Activated T-cell treated with anti-CD3 and anti-CD28 coated beads for 48 hours (primary cell): ENCODE measurements around the gene PAN2.
"Not testable (repeated sequence)": the region's sequence is repeated elsewhere in the genome, so short reads cannot be mapped to it uniquely, and the experiment has no call there.

Experiments used
- DNase-seq: peaks from one replicate; pipeline ENCODE4 v3.0.0-alpha.2; 2020; ENCODE audit warnings: low read depth

PAN2 gene

GRCh38 chr12:56346675-56347074 is 12.9 kb upstream of the PAN2 start:
- no peak for DNase-seq

GRCh38 chr12:56342290-56342689 is 8.5 kb upstream of the PAN2 start:
- DNase-seq, result not testable (repeated sequence)

GRCh38 chr12:56341616-56342015 is 7.8 kb upstream of the PAN2 start:
- DNase-seq, result no peak

- DNase-seq, result no peak
Measured at GRCh38 chr12:56339158-56339422, 5.3 kb upstream of the PAN2 start.

GRCh38 chr12:56338308-56339157 is 4.7 kb upstream of the PAN2 start, which contains the start of gene IL23A:
Gene IL23A, plus strand, starts transcription at chr12:56338884. Its CDS starts 161 bp downstream, at chr12:56339045.
- peak; percentile 79 for DNase-seq

- DNase-seq, result no peak
Measured at GRCh38 chr12:56337753-56338251, 4.0 kb upstream of the PAN2 start.

GRCh38 chr12:56336361-56337167 is 2.8 kb upstream of the PAN2 start:
- DNase-seq, result no peak

- DNase-seq, result not testable (repeated sequence)
Measured at GRCh38 chr12:56335527-56335926, 1.7 kb upstream of the PAN2 start.

GRCh38 chr12:56334490-56334793 is 642 bp upstream of the PAN2 start:
- no peak for DNase-seq

GRCh38 chr12:56333197-56333678 is 562 bp downstream of the PAN2 start:
- DNase-seq, result no peak

GRCh38 chr12:56332512-56333196 is 1.1 kb downstream of the PAN2 start:
- no peak for DNase-seq

- DNase-seq, result no peak
Measured at GRCh38 chr12:56330936-56331490, 2.8 kb downstream of the PAN2 start.

GRCh38 chr12:56326533-56326932 is 7.3 kb downstream of the PAN2 start:
- no peak for DNase-seq

GRCh38 chr12:56326126-56326525 is 7.7 kb downstream of the PAN2 start:
- no peak for DNase-seq

- no peak for DNase-seq
Measured at GRCh38 chr12:56324206-56324605, 9.6 kb downstream of the PAN2 start.

GRCh38 chr12:56321610-56322009 is 12.2 kb downstream of the PAN2 start:
- DNase-seq, result not testable (repeated sequence)

- DNase-seq, result no peak
Measured at GRCh38 chr12:56321027-56321426, 12.8 kb downstream of the PAN2 start.

GRCh38 chr12:56317675-56318074 is 16.1 kb downstream of the PAN2 start:
- no peak for DNase-seq

GRCh38 chr12:56315622-56316473 is 18.0 kb downstream of the PAN2 start, which contains the start of gene CNPY2:
Gene CNPY2, minus strand, starts transcription at chr12:56315988. Its CDS starts 771 bp downstream, at chr12:56315217.
- peak; percentile 90 for DNase-seq

GRCh38 chr12:56315249-56315621 is 18.6 kb downstream of the PAN2 start:
- DNase-seq, result no peak

- DNase-seq, result no peak
Measured at GRCh38 chr12:56311003-56311402, 22.8 kb downstream of the PAN2 start.
